B cell (primary cell): ENCODE results near the gene ACSM3. TPM values are rescaled to one million over a fixed set of nuclear protein-coding genes. Genes with fewer than 3 reads are reported as not detected.

ENCODE experiments used
- ATAC-seq: fragments of 200-7000 bp; cut with Tn5 transposase; one replicate; pipeline ENCODE4 v1.10.0; 2021; ENCODE audit warnings: low read depth, mild to moderate bottlenecking, moderate number of reproducible peaks, moderate library complexity
- CTCF ChIA-PET: fragments of 350-600 bp; sonication (Branson Sonifier 250); formaldehyde crosslinking; loops from one replicate; lab custom pipeline; 2021; ENCODE audit warnings: antibody characterized with exemption, inconsistent platforms; lab: Charles Lee
- POLR2A ChIA-PET: fragments of 350-600 bp; sonication (Branson Sonifier 250); formaldehyde crosslinking; loops from one replicate; lab custom pipeline; 2021; ENCODE audit warnings: antibody characterized with exemption; lab: Charles Lee
- DNase-seq: peaks from one replicate; pipeline ENCODE4 v3.0.0; 2013
- H2AFZ ChIP-seq: 2 replicates; pipeline ENCODE4 v1.6.1; 2012; ENCODE audit warnings: mild to moderate bottlenecking, low read depth, low read length; ENCODE audit not compliant: insufficient read depth, poor library complexity, severe bottlenecking
- H3K27ac ChIP-seq, 2 donors: 1 replicate in 1 of 2; 2 replicates in 1 of 2; pipeline ENCODE4 v1.5.1; 2012 to 2013; ENCODE audit warnings: low read length in 2 of 2, mild to moderate bottlenecking in 2 of 2, moderate library complexity in 1 of 2
- H3K27me3 ChIP-seq, 4 experiments: fragments of 200-600 bp in 1 of 4; sonication (generic) in 1 of 4; replicated peaks in 1 of 4; 1 replicate in 2 of 4; 2 replicates in 2 of 4; pipeline versions ENCODE4 v1.6.1 to v1.7.0; 2013 to 2016; ENCODE audit warnings: low read length in 3 of 4, mild to moderate bottlenecking in 2 of 4, mixed read lengths in 1 of 4, moderate library complexity in 1 of 4; ENCODE audit not compliant: insufficient read depth in 4 of 4, control insufficient read depth in 3 of 4; ENCODE audit errors: control extremely low read depth in 1 of 4
- H3K36me3 ChIP-seq, 2 experiments: replicated peaks in 1 of 2; 1 replicate in 1 of 2; 2 replicates in 1 of 2; pipeline versions ENCODE4 v1.6.1 to v1.7.1; 2013; ENCODE audit warnings: low read length in 1 of 2; ENCODE audit not compliant: insufficient read depth in 2 of 2, control insufficient read depth in 1 of 2; ENCODE audit errors: control extremely low read depth in 1 of 2, extremely low read depth in 1 of 2
- H3K4me1 ChIP-seq, 2 donors: fragments of 200-600 bp in 1 of 2; sonication (generic) in 1 of 2; 1 replicate in 1 of 2; 2 replicates in 1 of 2; pipeline versions ENCODE4 v1.5.1 to v1.6.1; 2013 to 2017; ENCODE audit warnings: low read length in 2 of 2; ENCODE audit not compliant: control insufficient read depth in 2 of 2, insufficient read depth in 2 of 2
- H3K4me2 ChIP-seq: replicated peaks from 2 replicates; pipeline ENCODE3; 2012; ENCODE audit warnings: mild to moderate bottlenecking, low read depth, low read length; ENCODE audit not compliant: poor library complexity, severe bottlenecking
- H3K4me3 ChIP-seq, 5 experiments: fragments of 200-600 bp in 1 of 5; sonication (generic) in 1 of 5; 1 replicate in 3 of 5; 2 replicates in 2 of 5; pipeline versions ENCODE4 v1.5.1 to v1.7.0; 2011 to 2016; ENCODE audit warnings: low read length in 4 of 5, mild to moderate bottlenecking in 4 of 5, low read depth in 2 of 5, control low read depth in 1 of 5, moderate library complexity in 1 of 5; ENCODE audit not compliant: insufficient read depth in 1 of 5; ENCODE audit errors: control extremely low read depth in 1 of 5, extremely low read depth in 1 of 5
- H3K79me2 ChIP-seq: fragments of 200-600 bp; sonication (generic); one replicate; pipeline ENCODE4 v1.6.0; 2016; ENCODE audit warnings: low read length; ENCODE audit not compliant: control insufficient read depth, insufficient read depth
- H3K9ac ChIP-seq: fragments of 200-600 bp; sonication (generic); 2 replicates; pipeline ENCODE4 v1.6.1; 2017; ENCODE audit warnings: mild to moderate bottlenecking, low read length, moderate library complexity
- H3K9me3 ChIP-seq, 3 donors: one replicate each; pipeline versions ENCODE4 v1.6.1 to v1.7.1; 2013; ENCODE audit warnings: low read length in 2 of 3; ENCODE audit not compliant: control insufficient read depth in 2 of 3, insufficient read depth in 1 of 3; ENCODE audit errors: control extremely low read depth in 1 of 3
- H4K20me1 ChIP-seq: 2 replicates; pipeline ENCODE4 v1.6.0; 2012; ENCODE audit warnings: mild to moderate bottlenecking, low read length; ENCODE audit not compliant: insufficient read depth, control insufficient read depth, poor library complexity, severe bottlenecking
- H3K27ac Mint-ChIP-seq: one replicate; pipeline ENCODE4 v1.8.0; 2021; ENCODE audit warnings: mixed read lengths
- H3K27me3 Mint-ChIP-seq: one replicate; pipeline ENCODE4 v1.8.0; 2021; ENCODE audit warnings: mixed read lengths
- H3K4me1 Mint-ChIP-seq: one replicate; pipeline ENCODE4 v1.8.0; 2021; ENCODE audit warnings: mixed read lengths
- H3K4me3 Mint-ChIP-seq: one replicate; pipeline ENCODE4 v1.8.0; 2021; ENCODE audit warnings: mixed read lengths
- H3K9me3 Mint-ChIP-seq: one replicate; pipeline ENCODE4 v1.8.0; 2022; ENCODE audit warnings: mixed read lengths; ENCODE audit not compliant: insufficient read depth
- CTCF ChIP-seq: fragments of 200-600 bp; IDR thresholded peaks from one replicate; pipeline ENCODE4 v1.8.0; 2022; ENCODE audit warnings: antibody characterized with exemption, mild to moderate bottlenecking
- EZH2 ChIP-seq: IDR thresholded peaks from 2 replicates; pipeline ENCODE4 v1.6.1; 2012; ENCODE audit warnings: borderline replicate concordance, low read depth, mild to moderate bottlenecking, moderate library complexity, low read length; ENCODE audit not compliant: insufficient read depth, poor library complexity, severe bottlenecking
- WGBS: methylation state at CpG from one replicate; pipeline ENCODE4 v1.1.5; 2013; ENCODE audit warnings: missing lambda C conversion rate; ENCODE audit not compliant: insufficient coverage; 5-methylcytosine and 5-hydroxymethylcytosine counted together
- intact Hi-C: fragments of 100-400 bp; cut with micrococcal nuclease; formaldehyde crosslinking; loops from one replicate; pipeline ENCODE4 v1.10.0; 2022
- polyA plus RNA-seq: library from polyadenylated mRNA; depleted of rRNA; stranded (reverse); fragments of >200 nt; gene quantifications from 2 replicates; pipeline ENCODE4 v1.2.3, GENCODE V29; 2012
- total RNA-seq, 2 donors: library from RNA; stranded (reverse); fragments of 120-200 nt in 1 of 2; gene quantifications; 1 replicate in 1 of 2; 2 replicates in 1 of 2; pipeline versions ENCODE4 v1.2.3 to v1.2.4, GENCODE V29; 2013 to 2022

Gene ACSM3
- total and polyA plus RNA-seq, 2 donors (not counting 1 experiment from before 2014, with no cell fraction given), result 6.3 to 84.2 TPM

GRCh38 chr16:20727181-20727580 lies 36.6 kb upstream of the ACSM3 start:
- no peak overlapping the region for H3K4me3 ChIP-seq
- Mint-ChIP-seq H3K4me1 (no peaks in the 10 kb centered on the region), H3K27ac (no peak overlapping the region), H3K27me3 (no peaks in the 10 kb centered on the region), H3K4me3 (no peak overlapping the region), H3K9me3 (no peaks in the 10 kb centered on the region)
- peaks cover 0 to 2% of the 10 kb centered on the region in 2 experiments for H3K36me3 ChIP-seq
- H3K79me2 ChIP-seq, result no peaks in the 10 kb centered on the region
- no CpG with 5 or more reads among the region's 3 CpGs for WGBS
- POLR2A ChIA-PET, result no interaction called here
- no peaks in the 10 kb centered on the region for H3K4me1 ChIP-seq
- TF ChIP-seq EZH2 (no peak), CTCF (no peak)
- H3K9ac ChIP-seq, result no peak overlapping the region
- CTCF ChIA-PET, result no interaction called here
- no peak for ATAC-seq
- no peak overlapping the region for H3K4me2 ChIP-seq
- H3K9me3 ChIP-seq, result no peaks in the 10 kb centered on the region
- H3K27me3 ChIP-seq, result no peaks in the 10 kb centered on the region
- no peak overlapping the region for H2AFZ ChIP-seq
- intact Hi-C loops, result no loop called here
- H3K27ac ChIP-seq, result no peak overlapping the region
- DNase-seq, result no peak
- H4K20me1 ChIP-seq, result no peaks in the 10 kb centered on the region

- H3K9me3 ChIP-seq, result no peaks in the 10 kb centered on the region
- no peak for ATAC-seq
These were observed 34.7 kb upstream of the ACSM3 start for GRCh38 chr16:20729141-20729540.

More at GRCh38 chr16:20729141-20729540, 34.7 kb upstream of the ACSM3 start:
- H3K4me2 ChIP-seq, result no peak overlapping the region
- H3K27me3 Mint-ChIP-seq, result no peaks in the 10 kb centered on the region
- H3K9me3 Mint-ChIP-seq, result no peaks in the 10 kb centered on the region
- no peak for TF ChIP-seq CTCF
- no peak for TF ChIP-seq EZH2
- intact Hi-C loops, result no loop called here
- H2AFZ ChIP-seq, result no peak overlapping the region
- H3K79me2 ChIP-seq, result no peaks in the 10 kb centered on the region
- no peak overlapping the region for H3K4me3 ChIP-seq
- H3K27ac Mint-ChIP-seq, result no peak overlapping the region
- no peaks in the 10 kb centered on the region for H3K27me3 ChIP-seq
- DNase-seq, result no peak
- no peak overlapping the region for H3K27ac ChIP-seq
- no peaks in the 10 kb centered on the region for H4K20me1 ChIP-seq
- 94% methylated on average over 3 of the region's 3 CpGs for WGBS
- ChIA-PET POLR2A (no interaction called here), CTCF (interaction anchor here (0.6 kb wide), 1 partner anchor 1283 kb away, joined by 4 read pairs; no protein-coding TSS in a partner anchor)
- no peaks in the 10 kb centered on the region for H3K4me1 ChIP-seq
- no peak overlapping the region for H3K9ac ChIP-seq
- no peak overlapping the region for H3K4me3 Mint-ChIP-seq
- no peaks in the 10 kb centered on the region for H3K4me1 Mint-ChIP-seq
- peaks cover 2 to 4% of the 10 kb centered on the region in 2 experiments for H3K36me3 ChIP-seq
